Hepatic stellate cell (primary cell): ENCODE measurements around the gene OR2Z1.
"Not testable (repeated sequence)": the region's sequence is repeated elsewhere in the genome, so short reads cannot be mapped to it uniquely, and the experiment has no call there.

ENCODE experiments used
- DNase-seq: peaks from one replicate; pipeline ENCODE4 v3.0.0; 2011; ENCODE audit warnings: low spot score

Gene OR2Z1

GRCh38 chr19:8702350-8702749 is 19.1 kb upstream of the OR2Z1 start:
- DNase-seq, result no peak

- DNase-seq, result no peak
These were observed 18.2 kb upstream of the OR2Z1 start for GRCh38 chr19:8703223-8703622.

GRCh38 chr19:8705304-8705703 is 16.1 kb upstream of the OR2Z1 start:
- not testable (repeated sequence) for DNase-seq

- DNase-seq, result no peak
These were observed 15.7 kb upstream of the OR2Z1 start for GRCh38 chr19:8705742-8706141.

- DNase-seq, result not testable (repeated sequence)
These were observed 11.1 kb upstream of the OR2Z1 start for GRCh38 chr19:8710337-8710736.

- no peak for DNase-seq
These were observed 598 bp downstream of the OR2Z1 start for GRCh38 chr19:8722032-8722431.

GRCh38 chr19:8724276-8724675 is 2.8 kb downstream of the OR2Z1 start:
- no peak for DNase-seq

GRCh38 chr19:8731428-8732169 is 10.2 kb downstream of the OR2Z1 start:
- DNase-seq, result no peak

- no peak for DNase-seq
These were observed 16.9 kb downstream of the OR2Z1 start for GRCh38 chr19:8738377-8738776.

- not testable (repeated sequence) for DNase-seq
These were observed 18.0 kb downstream of the OR2Z1 start for GRCh38 chr19:8739291-8740065.

GRCh38 chr19:8767257-8767656 is 45.8 kb downstream of the OR2Z1 start:
- DNase-seq, result not testable (repeated sequence)

- not testable (repeated sequence) for DNase-seq
These were observed 47.8 kb downstream of the OR2Z1 start for GRCh38 chr19:8769265-8769664.

- DNase-seq, result not testable (repeated sequence)
These were observed 52.2 kb downstream of the OR2Z1 start for GRCh38 chr19:8773587-8773986.
